Measurements from ENCODE around the gene CELA3B. TPM values are rescaled to one million over a fixed set of nuclear protein-coding genes. Genes with fewer than 3 reads are reported as not detected.
"Not testable (repeated sequence)": the region's sequence is repeated elsewhere in the genome, so short reads cannot be mapped to it uniquely, and the experiment has no call there.

The CELA3B gene
- total and polyA plus RNA-seq, 2 of the 8 experiments (the other 6 are each of a cell fraction or from before 2014, with no cell fraction given), result not detected

DNA sequence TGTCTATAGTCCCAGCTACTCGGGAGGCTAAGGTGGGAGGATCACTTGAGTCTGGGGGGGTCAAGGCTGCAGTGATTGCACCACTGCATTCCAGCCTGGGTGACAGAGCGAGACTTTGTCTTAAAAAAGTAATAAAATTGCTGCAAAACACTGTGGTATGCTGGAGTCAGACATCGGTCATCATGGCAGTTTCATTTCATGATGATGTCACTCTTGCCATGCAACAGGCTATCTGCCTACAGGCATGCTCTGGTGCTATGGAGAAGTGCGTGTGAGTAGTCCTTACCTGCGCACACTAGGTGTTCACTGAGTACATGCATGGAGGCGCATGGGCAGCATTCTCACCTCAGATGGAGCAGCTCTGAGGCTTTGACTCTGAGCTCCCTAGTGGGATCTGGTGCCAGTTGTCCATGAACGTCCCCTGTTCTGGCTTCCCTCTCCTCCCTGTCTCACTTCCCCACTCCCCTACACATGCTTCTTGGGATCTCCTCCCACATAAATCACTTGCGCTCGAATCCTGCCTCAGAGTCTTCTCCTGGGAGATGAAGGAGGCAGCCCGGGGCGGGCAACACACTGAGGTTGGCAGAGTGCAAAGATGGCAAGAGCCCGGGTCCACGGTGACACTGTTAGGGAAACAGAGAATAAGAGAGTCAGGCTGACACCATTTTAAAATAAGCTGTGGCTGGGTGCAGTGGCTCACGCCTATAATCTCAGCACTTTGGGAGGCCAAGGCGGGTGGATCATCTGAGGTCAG, 10.4 kb upstream of the CELA3B start (continued):
- no peak for TF ChIP-seq CBX8 (IDR thresholded peaks at IDR 0.05; ENCODE audit: borderline replicate concordance, low read depth, low read length)
- TF ChIP-seq CBX5 (IDR thresholded peaks at IDR 0.05; ENCODE audit: low read depth, low read length), result no peak
- TF ChIP-seq, protein P1, sequence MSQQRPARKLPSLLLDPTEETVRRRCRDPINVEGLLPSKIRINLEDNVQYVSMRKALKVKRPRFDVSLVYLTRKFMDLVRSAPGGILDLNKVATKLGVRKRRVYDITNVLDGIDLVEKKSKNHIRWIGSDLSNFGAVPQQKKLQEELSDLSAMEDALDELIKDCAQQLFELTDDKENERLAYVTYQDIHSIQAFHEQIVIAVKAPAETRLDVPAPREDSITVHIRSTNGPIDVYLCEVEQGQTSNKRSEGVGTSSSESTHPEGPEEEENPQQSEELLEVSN (IDR thresholded peaks at IDR 0.05), result no peak
- TF ChIP-seq SP1 (IDR thresholded peaks at IDR 0.05; ENCODE audit: low read depth, low read length), result no peak

DNA sequence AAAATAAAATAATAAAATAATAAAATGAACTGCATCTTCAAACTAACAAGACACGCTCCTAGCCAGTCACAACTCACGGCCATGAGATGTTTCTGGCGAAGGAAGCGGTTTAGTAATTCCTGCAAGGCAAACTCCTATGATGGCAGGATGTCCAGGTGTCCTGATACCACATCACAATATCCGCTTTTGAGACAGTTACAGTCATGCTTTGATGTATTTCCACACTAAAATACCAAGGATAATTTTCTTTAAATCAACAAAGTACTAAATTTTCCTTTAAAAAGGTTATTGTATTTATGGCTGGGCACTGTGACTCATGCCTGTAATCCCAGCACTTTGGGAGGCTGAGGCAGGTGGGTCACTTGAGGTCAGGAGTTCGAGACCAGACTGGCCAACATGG, 9.6 kb upstream of the CELA3B start:
- H3K36me3 ChIP-seq (ENCODE audit: control insufficient read depth in 2 of 4, insufficient read depth in 4 of 4, low read length in 3 of 4); H3K4me1 ChIP-seq (replicated peaks in 1 of 4; ENCODE audit: control insufficient read depth in 3 of 4, insufficient read depth in 4 of 4, low read length in 3 of 4); H4K8ac ChIP-seq (ENCODE audit: extremely low read depth, insufficient read depth, low read length); H2BK5ac ChIP-seq (ENCODE audit: low read depth, low read length); H4K20me1 ChIP-seq (replicated peaks in 1 of 2; ENCODE audit: control insufficient read depth in 1 of 2, insufficient read depth in 2 of 2, low read length in 2 of 2); H3K9ac ChIP-seq (replicated peaks in 1 of 4; ENCODE audit: extremely low read depth in 1 of 4, low read depth in 3 of 4, low read length in 3 of 4); H3K4me3 ChIP-seq (ENCODE audit: extremely low read depth in 1 of 4, insufficient read depth in 2 of 4, low read depth in 3 of 4, low read length in 4 of 4); H4K5ac ChIP-seq (ENCODE audit: insufficient read length, low read depth, low read length); H2BK15ac ChIP-seq (ENCODE audit: low read length); H3K14ac ChIP-seq (ENCODE audit: insufficient read length); H3K4ac ChIP-seq (replicated peaks; ENCODE audit: insufficient read length, low read depth, low read length); H3K79me2 ChIP-seq (ENCODE audit: control insufficient read depth in 1 of 2, insufficient read depth in 2 of 2, low read length in 2 of 2); H3K9me3 ChIP-seq (ENCODE audit: insufficient read depth in 2 of 2, low read depth in 1 of 2, low read length in 1 of 2); H3K23ac ChIP-seq (ENCODE audit: insufficient read length); H2BK20ac ChIP-seq (ENCODE audit: low read length); H3K27ac ChIP-seq (ENCODE audit: low read depth, low read length); H3K18ac ChIP-seq (ENCODE audit: extremely low read depth, low read length); H2BK12ac ChIP-seq (ENCODE audit: low read depth, low read length); H2BK120ac ChIP-seq (replicated peaks; ENCODE audit: low read depth, low read length); H3K56ac ChIP-seq (replicated peaks; ENCODE audit: insufficient read length, low read depth, low read length); DNase-seq (ENCODE audit: low read depth in 1 of 2, low spot score in 2 of 2); H3K79me1 ChIP-seq (ENCODE audit: low read depth, low read length); FAIRE-seq; H3K27me3 ChIP-seq (replicated peaks in 1 of 4; ENCODE audit: control insufficient read depth in 3 of 4, extremely low read depth in 1 of 4, insufficient read depth in 3 of 4, low read length in 3 of 4); H2AFZ ChIP-seq (ENCODE audit: low read length); H3K23me2 ChIP-seq (ENCODE audit: low read depth, low read length); H4K91ac ChIP-seq (replicated peaks; ENCODE audit: insufficient read length, low read length); POLR2A ChIA-PET (ENCODE audit: partially characterized antibody); H2AK5ac ChIP-seq (ENCODE audit: low read depth, low read length); H3K4me2 ChIP-seq (ENCODE audit: insufficient read depth in 1 of 2, low read depth in 2 of 2, low read length in 2 of 2): not testable (repeated sequence)
- CTCF ChIA-PET (ENCODE audit: partially characterized antibody), result interaction anchor here (0.8 to 1.3 kb wide), 4 partner anchors 26 to 177 kb away, joined by 3 to 4 read pairs (median 4); no protein-coding TSS in a partner anchor
- WGBS, 2 experiments (ENCODE audit: extremely low coverage in 1 of 2, insufficient coverage in 1 of 2, insufficient read length in 1 of 2, insufficient replicate concordance in 2 of 2, low coverage in 1 of 2, low lambda C conversion rate in 2 of 2, missing lambda C conversion rate in 1 of 2), result 93% methylated on average over 6 of the region's 6 CpGs; no CpG with 5 or more reads in 1 of the 2 experiments

All from H1 (cell line).